Astrocyte of the spinal cord (primary cell): Measurements from ENCODE around the gene TLE6.
"Not testable (repeated sequence)": the region's sequence is repeated elsewhere in the genome, so short reads cannot be mapped to it uniquely, and the experiment has no call there.

Experiments used
- DNase-seq: peaks from one replicate; pipeline ENCODE4 v3.0.0; 2011; ENCODE audit warnings: low read depth, low spot score
- H3K4me3 ChIP-seq: 2 replicates; pipeline ENCODE4 v1.5.1; 2011; ENCODE audit warnings: low read depth, mild to moderate bottlenecking, low read length, moderate library complexity
- in situ Hi-C: cut with HindIII; loops from 2 replicates; pipeline ENCODE4 v1.10.0; 2017; ENCODE audit warnings: low sequenced_read_pairs
- TF ChIP-seq, protein P1 (sequence below): IDR thresholded peaks from 2 replicates; pipeline ENCODE4 v1.5.1; 2012; ENCODE audit warnings: low read depth, mild to moderate bottlenecking, low read length, inconsistent platforms

The TLE6 gene

GRCh38 chr19:2962018-2962670 is 15.2 kb upstream of the TLE6 start:
- TF ChIP-seq, protein P1, sequence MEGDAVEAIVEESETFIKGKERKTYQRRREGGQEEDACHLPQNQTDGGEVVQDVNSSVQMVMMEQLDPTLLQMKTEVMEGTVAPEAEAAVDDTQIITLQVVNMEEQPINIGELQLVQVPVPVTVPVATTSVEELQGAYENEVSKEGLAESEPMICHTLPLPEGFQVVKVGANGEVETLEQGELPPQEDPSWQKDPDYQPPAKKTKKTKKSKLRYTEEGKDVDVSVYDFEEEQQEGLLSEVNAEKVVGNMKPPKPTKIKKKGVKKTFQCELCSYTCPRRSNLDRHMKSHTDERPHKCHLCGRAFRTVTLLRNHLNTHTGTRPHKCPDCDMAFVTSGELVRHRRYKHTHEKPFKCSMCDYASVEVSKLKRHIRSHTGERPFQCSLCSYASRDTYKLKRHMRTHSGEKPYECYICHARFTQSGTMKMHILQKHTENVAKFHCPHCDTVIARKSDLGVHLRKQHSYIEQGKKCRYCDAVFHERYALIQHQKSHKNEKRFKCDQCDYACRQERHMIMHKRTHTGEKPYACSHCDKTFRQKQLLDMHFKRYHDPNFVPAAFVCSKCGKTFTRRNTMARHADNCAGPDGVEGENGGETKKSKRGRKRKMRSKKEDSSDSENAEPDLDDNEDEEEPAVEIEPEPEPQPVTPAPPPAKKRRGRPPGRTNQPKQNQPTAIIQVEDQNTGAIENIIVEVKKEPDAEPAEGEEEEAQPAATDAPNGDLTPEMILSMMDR = peak; percentile 52
- DNase-seq = peak; percentile 89
- peak overlapping the region; percentile 20 for H3K4me3 ChIP-seq
- in situ Hi-C loops = no loop called here

- no peak overlapping the region for H3K4me3 ChIP-seq
- in situ Hi-C loops = no loop called here
- TF ChIP-seq, protein P1 = no peak
- DNase-seq = no peak
Measured at GRCh38 chr19:2963122-2963521, 14.2 kb upstream of the TLE6 start.

DNA sequence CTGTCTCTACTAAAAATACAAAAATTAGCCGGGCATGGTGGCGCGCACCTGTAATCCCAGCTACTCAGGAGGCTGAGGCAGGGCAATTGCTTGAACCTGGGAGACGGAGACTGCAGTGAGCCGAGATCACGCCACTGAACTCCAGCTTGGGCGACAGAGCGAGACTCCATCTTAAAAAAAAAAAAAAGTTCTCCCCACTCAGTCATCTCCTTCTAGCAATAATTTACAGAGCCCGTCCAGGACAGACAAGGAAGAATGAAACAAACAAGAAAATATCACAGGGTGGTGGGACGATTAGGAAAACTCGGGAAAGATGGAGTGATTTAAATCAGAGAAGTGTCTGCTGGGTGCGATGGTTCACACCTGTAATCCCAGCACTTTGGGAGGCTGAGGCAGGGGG is 13.7 kb upstream of the TLE6 start:
- H3K4me3 ChIP-seq, in situ Hi-C loops, DNase-seq: not testable (repeated sequence)

DNA sequence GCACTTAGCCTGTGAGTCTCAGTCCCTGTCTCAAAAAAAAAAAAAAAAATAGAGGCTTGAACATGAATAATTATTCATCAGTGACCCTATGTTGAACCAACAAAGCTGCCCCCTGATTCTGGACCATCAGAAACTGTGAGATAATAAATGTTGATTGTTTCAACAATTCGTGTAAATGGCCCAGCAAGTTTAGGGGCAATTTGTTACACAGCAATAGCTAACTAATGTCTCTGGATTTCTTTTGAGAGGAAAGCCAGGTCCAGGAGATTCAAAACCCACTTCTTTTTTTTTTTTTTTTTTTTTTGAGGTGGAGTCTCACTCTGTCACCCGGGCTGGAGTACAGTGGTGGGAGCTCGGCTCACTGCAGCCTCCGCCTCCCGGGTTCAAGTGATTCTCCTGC is 12.5 kb upstream of the TLE6 start:
- no peak overlapping the region for H3K4me3 ChIP-seq
- TF ChIP-seq, protein P1 = no peak
- DNase-seq = no peak
- in situ Hi-C loops = no loop called here

GRCh38 chr19:2967972-2968371 is 9.4 kb upstream of the TLE6 start:
- H3K4me3 ChIP-seq = no peak overlapping the region
- in situ Hi-C loops = no loop called here
- TF ChIP-seq, protein P1 = no peak
- DNase-seq = no peak

DNA sequence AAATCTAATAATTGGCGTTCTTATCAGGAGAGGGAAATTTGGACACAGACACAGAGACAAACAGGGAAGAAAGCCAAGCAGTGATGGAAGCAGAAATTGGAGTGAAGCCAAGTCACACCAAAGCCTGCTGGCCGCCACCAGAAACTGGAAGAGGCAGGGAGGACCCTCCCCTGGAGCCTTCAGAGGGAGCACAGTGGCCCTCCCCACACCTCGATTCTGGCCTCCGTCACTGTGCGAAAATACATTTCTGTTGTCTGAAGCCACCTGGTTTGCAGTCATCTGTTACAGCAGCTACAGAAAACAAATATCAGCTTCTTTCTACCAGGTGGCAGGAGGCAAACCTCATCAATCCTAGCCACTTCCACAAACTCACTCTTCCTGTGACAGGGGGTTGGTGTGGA is 8.3 kb upstream of the TLE6 start:
- in situ Hi-C loops = no loop called here
- TF ChIP-seq, protein P1 = no peak
- DNase-seq = no peak
- no peak overlapping the region for H3K4me3 ChIP-seq

- TF ChIP-seq, protein P1 = no peak
- no peak for DNase-seq
- no peak overlapping the region for H3K4me3 ChIP-seq
- in situ Hi-C loops = no loop called here
Measured at GRCh38 chr19:2970201-2970835, 7.0 kb upstream of the TLE6 start.
